GM04504 (cell line): ENCODE results near the gene HS6ST1.
A peak's percentile ranks its signal among the peaks of the same experiment; 100 is the strongest.

Experiments used
- DNase-seq: peaks from one replicate; pipeline ENCODE4 v3.0.0-alpha.2; 2012; ENCODE audit warnings: low read depth

Gene HS6ST1

DNA sequence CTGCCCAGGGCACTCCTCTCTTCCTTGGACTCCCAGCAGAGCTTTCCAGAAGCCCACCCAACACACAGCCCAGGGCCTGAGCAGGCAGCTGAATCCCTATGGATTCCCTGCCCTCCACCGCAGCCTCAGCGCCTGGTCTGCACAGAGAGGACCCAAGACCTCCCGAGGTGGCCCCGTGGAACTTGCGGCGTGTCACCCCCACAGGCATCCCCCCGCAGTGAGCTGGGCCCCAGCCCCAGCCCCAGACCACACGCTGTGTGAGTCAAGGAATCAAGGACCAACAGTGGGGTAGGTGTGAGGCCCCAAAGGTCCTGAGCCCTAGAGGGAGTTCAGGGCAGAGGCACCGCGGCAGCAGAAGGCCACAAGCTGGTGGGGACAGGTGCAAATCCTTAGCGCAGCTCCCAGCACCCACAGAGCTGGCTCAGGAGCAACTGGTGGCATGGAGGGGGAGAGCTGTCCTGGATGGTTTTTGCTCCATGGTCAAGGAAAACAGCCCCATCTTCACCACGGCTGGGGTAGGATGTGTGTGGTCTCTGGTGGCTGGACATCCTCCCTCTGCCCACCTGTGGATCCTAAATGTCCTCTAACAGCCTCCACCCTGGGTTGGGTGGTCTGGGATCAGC lies 8.5 kb downstream of the HS6ST1 start:
- DNase-seq, result no peak

DNA sequence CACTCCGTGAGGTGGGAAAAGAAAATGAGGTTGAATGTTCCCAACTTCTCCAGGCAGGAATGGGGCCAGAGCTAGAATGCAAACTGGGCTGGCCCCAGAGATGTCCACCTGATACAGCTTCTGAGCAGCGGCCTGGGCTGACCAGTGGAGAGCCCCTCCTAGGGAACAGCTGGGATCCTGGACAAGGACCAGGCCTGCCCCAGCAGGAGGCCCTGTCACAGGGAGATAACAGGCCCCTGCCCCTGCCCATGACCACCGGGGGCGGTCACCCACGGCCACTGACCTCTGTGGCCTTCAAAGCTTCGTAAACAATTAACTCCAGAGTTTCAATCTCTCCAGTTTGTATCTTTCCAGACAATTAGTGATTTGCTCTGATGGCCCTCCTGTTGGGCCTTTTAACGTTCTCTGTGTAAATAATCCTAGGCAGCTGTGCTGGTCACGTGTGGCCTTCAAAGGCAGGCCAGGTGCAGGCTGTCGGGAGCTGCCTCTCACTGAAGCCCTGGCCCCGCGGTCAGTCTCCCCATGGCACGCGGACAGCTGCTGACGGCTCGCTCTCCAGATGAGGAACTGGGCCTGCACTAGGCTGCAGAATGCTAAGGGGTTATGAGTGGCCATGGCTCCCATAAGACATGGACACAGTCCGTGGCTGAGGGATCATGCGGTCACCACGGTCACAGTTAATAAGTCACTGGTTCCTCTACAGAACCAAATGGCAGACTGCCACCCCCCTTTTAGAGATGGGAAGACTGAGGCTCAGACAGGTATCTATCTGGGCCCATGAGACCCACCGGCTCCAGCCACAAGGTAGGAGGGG lies 9.2 kb downstream of the HS6ST1 start:
- no peak for DNase-seq

DNA sequence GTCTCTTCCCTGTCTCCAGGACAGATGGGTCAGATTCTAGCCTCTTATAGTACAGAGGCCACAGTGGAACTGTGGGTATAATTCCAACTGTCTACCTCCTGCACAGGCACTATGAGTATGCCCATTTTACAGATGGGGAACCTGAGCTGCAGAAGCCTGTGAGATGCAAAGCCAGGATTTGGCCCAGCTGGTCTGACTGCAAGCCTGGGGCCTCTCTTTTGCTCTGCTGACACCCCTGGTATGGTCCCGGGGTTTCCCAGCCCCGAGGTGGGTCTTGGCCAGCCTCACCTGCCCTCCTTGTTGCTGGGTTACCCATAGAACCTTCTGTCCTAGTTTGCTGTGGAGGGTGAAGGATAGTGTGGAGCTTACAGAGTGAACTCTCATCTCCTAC lies 9.8 kb downstream of the HS6ST1 start:
- DNase-seq, result no peak

DNA sequence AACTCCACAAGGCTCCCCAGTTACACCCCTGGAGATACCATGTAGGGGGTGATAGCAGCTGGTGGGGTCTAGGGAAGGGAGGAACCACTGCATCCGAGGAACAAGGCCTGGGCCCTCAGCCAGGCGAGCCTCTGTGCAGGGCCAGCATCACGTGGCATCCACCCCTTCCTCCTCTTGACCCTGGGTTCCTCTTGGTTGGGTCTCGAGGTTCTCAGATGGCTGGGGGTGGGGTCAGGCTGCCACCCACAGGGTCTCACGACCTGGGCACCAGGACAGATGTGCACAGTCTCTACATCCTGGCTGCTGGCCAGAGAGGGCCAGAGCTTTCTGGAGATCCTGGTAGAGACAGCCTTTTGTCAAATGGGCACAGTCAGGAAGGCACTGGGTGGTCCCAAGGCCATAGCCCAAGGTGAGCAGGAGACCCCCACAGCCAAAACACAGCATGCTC lies 10.4 kb downstream of the HS6ST1 start:
- no peak for DNase-seq

DNA sequence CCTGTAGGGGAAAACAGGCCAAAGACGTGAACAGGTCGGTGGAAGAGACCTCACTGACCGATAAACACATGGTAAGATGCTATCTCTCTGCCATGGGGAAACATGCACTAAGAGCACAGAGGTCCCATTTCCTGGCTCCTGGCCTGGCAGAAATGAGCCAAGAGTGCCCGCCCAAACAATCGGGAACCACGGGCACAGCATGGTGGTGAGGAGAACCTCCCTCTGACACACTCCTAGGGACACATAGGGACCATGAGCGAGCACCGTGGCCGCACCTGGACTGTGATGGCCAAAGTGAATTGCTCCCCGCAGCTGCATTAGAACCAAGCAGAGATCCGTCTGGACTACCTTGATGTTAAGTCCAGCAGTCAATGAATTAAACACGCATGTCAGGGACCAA lies 11.1 kb downstream of the HS6ST1 start:
- DNase-seq, result no peak

DNA sequence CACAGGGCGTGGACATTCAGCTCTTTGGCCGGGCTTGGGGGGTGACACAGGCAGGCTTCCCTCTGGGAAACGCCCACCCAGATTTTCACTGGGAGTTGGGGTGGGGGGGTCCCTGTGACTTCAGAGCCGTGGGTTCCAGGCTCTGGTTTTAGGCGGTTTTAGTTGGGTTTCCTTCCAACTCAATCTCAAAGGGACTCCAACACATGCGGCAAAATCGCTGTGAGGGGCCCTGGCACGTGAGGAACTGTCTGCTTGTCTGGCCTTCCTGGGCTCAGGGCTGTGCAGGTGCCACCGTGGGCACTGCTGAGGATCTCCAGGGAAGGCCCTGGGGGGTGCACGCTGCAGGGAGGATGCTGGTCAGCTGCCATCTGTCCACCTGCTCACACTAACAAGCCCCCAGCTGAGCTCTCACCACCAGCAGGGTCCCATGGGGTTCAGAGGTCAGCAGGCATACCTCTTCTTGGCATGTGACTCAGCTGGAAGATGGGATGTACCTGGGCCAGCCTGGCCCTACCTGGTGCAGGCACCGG lies 11.7 kb downstream of the HS6ST1 start:
- DNase-seq, result no peak

DNA sequence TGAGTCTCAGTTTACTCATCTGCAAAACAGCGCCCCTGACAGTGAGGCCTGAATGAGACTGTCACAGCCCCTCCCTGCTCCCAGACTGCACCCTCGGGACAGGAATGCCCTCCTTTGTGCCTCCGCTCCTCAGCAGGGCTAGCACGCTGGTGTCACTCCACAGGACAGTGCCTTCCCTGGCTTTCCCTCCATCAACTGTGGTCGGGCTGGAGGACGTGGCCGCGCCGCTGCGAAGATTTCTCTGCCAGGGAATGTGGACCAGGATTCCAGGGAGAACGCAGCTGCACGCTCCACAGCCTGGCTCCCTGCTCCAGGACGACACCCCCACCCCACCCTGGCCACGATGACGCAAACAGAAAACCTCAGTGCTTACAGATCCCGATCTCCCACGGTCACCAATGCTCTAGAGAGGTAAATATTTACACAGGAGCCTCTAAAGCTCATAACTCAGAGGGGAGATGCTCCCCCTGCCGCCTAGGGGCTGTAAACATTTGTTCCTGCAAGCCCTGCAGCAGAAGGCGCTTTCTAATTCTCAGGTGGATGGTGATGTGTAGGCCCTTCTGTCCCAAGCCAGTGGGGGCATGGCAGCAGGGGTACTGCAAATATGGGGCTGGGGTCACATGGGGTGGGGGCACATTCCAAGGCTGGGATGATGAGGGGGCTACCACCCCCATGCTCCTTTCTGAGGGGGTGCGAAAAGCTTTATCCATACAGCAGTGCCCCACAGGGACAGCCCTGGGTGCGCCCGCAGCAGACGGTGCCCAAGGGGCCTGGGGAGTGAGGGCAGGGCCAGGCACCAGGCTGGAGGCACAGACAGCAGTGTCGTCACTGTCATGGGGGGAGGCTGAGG lies 12.4 kb downstream of the HS6ST1 start:
- DNase-seq, result peak; percentile 91

DNA sequence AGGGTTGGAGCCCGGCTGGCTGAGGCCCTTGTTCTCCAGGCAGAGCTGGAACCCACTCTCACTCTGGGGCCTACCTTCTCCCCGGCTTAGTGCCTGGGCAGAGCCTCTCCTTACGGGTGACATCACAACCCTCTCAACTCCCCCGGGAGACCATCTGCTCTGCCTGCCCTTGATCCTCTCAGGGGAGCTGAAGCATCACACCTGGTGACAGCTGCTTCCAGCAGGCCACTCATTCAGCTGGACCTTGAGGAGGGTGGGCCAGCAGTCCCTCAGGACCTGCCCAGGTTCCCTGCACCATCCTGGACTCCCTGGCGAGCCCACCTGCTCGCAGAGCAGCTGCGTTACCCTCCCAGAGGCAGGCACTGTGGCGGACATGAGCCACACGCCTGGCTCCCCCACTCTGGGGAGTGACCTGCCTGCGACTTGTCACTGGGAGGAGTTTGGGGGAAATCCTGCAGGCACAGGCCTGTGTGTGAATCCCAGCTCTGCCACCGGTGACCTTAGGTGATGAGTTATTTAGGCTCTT lies 13.1 kb downstream of the HS6ST1 start:
- no peak for DNase-seq

DNA sequence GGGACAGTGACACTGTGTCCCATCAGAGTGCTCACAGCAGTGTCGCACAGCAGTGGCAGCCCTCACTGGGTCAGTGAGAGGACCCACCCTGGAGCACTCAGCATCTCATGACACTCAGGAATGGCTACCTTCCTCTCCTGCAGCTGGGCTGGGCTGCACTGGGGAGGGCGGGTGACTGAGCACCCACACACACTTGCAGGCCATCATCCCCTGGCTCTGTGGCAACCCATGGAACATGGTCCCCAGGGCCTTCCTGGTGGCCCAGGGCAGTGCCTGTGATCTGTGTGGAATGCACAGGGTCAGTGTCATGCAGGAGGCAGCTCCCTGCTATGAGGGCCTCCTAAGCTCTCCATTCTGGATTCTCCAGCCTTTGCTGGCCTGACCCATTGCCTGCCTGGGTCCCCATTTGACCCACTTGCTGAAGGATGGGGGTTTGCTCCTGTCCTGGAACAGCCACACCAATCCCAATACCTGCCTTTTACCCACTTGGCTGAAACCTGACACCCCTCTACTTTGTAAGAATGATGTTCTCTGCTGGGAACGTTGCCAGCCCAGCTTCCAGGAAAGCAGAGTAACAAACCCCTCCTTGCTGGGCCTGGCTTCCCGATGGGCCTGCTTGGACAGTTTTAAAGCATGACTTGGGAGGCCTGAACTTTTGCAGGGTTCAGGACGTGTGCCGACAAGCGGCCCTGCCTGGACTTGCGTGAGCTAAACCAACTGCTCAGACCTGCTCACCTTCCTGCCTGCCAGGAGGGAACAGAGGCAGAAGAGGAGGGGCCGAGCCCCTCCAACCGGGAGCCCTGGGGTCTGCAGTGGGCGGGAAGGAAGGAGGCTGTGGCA lies 13.7 kb downstream of the HS6ST1 start:
- DNase-seq, result peak; percentile 93

DNA sequence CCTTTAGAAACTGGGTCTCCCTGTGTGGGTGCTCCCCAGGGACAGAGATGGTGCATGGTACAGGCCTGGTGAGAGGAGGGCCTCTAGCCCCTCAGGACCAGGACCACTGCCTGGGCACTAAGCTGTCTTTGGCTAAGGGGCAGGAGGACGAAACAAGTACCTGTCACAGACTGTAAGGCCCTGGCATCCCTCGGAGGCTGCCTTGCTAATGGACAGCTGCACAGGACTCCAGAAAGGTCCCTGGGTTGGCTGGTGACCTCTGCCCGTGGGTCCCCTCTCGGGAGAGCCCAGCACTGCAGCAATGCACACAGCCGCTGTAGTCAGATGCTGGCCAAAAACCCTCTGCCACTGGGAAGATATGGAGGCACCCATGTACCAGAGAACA lies 14.3 kb downstream of the HS6ST1 start:
- DNase-seq, result no peak

DNA sequence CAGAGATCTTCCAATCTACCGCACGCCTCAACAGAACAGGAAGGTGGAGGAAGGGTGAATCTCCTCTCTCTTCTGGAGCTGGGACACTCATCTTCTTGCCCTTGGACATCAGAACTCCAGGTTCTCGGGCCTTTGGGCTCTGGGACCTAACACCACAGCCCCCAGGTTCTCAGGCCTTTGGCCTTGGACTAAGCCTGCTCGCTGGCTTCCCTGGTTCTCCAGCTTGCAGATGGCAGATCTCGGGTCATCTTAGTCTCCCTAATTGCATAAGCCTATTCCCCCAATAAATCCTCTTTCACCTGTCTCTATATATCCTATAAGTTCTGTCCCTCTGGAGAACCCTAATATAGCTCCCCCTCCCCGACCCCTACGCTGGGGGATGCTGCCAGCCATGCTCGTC lies 14.8 kb downstream of the HS6ST1 start:
- DNase-seq, result no peak

DNA sequence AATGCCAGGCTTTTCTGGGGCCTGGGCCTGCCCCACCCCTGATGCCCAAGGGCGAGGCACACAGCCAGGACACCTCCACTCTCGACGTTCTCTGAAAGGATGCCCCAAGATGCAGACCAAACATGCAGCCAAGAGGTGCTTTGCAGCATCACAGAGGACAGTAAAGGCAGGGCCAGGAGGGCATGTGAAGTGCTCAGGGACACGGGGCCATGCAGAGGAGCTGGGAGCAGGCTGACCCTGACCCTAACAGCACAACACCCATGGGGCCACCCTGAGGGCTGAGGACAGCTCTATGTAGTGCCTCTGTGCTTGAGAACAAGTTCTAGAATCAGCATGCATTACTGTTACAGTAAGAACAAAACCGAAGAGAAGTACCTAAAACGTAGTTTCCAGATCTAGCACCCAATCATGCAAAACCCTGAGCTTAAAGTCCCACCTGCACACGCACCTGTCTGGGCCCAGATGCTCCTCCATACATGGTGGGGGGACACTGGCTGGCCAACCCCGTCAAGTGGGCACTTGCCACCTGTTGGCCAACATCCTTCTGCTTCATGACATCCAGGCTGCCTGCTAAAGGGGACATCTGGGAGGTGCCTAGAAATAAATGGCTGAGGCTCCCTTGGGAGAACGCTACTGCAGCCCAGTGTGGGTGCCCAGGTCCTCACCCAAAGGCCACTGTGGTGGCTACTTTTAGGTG lies 15.4 kb downstream of the HS6ST1 start:
- DNase-seq, result no peak

DNA sequence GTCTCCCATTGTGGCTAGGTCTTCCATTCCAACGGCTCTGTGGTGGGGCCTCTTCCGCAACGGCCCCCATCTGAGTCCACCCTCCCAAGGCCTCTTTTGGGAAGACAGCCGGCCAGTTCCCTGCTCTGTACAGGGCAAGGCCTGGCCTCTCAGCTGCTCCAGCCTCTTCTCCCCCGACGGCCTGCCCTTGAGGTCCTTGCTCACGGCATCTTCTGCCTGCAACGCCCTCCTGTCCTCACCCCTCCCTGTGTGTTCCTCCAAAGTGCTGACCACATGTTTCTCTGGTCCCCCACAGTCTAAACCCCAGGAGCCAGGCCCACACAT lies 16.0 kb downstream of the HS6ST1 start:
- DNase-seq, result no peak

DNA sequence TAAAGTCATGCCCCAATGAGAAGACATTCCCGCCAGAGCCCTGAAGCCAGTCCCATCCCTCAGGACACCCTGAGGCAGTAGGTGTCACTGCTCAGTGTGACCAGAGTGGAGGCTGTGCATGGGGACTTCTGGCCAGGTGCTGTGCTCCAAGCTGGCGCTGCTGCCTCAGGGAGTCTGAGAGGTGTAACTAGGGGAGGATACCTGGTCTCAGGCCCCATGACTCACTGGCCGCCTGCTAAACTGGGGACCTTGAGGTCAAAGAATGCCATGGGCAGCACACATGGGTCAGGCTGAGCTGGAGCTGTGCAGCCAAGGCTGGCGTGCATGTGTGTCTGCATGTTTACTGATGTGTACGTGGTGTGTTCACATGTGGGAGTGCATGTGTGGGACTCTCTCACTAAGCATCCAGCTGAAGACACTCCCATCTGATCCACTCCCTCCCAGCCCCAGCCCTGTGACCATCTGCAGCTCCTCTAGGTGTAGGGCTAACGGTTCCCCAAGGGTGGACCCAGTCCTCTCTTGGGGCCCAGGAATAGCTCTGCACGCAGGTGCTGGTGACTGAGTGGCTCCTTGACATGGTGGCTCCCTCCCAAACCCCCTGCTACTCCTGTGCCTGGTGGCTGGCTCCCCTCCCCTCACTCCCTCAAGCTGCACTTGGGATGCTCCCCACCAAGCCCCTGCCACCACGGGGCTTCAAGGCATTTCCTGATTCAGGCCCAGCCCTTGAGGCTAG lies 16.5 kb downstream of the HS6ST1 start:
- DNase-seq, result no peak

DNA sequence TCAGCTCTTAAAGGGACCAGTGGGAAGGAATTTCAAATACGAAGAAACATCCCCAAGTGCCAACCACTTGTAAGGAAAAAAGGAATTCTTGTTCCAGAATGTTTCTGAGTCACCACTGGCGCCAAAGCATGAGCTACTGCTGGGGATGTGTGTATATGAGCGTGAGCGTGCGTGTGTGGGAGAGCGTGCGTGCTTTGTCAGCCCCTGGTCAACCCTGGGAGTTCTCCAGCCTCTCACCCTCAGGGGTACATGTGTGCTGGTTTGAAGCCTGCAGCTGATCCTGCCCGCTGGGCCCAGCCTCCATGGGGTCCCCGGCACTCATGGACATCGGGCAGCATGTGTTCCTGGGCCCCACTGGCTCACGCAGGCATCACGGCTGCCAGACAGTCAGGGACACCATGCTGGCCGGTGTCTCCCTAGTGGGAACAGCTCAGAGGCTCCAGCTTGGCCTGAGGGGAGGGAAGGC lies 17.1 kb downstream of the HS6ST1 start:
- DNase-seq, result peak; percentile 92

DNA sequence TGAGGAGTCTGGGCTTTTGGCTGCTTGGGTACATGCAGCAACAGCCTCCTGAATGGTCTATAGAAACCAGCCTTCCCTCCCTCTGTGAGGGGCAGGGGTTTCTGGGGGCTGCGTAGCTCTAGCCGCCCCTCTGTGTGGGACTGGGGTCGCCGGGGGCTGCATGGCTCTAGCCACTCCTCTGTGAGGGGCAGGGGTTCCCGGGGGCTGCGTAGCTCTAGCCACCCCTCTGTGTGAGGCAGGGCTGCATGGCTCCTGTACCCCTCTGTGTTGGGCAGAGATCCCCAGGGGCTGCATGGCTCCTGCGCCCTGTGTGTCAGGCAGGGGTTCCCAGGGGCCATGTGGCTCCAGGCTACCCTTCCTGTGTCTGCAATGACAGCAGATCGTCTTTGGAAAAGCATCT lies 17.6 kb downstream of the HS6ST1 start:
- DNase-seq, result no peak

DNA sequence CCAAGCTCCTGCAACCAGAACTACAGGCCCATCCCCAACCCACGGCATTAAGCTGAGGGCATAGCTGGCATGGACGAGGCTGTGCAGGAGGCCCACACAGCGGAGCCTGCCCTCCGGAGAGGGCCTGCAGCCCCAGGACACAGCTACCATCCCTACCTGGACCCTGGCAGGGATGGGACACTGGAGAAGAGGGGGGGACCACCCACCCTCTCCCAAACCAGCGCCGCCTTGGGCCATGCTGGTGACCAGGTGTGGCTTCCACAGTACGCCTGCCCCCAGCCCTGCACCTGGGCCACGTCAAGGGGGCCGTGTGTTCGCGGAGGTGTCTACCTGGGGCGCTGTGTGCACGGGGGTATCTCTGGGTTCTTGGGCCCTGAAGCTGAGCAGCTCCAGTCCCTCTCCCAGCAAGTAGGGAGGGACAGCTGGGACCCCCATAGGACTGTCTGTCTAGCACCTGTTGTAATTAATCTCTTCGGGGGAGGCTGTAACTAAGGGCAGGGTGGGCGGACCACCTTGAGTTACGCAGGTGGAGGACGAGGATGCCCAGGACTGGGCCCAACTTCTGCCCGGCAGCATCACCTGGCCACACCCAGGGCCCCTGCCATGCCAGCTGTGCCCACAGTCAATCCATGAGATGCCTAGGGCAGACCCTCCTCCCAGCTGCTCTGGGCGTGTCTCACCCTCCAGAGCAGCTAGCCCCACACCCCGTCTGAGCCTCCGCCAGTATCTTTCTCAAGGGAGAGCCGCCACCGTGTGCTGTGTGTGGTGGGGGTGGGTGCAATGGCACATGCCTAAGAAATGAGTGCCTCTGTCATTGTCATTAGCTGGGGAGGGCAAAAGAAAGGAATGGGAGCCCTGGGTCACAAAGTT lies 18.3 kb downstream of the HS6ST1 start:
- no peak for DNase-seq

DNA sequence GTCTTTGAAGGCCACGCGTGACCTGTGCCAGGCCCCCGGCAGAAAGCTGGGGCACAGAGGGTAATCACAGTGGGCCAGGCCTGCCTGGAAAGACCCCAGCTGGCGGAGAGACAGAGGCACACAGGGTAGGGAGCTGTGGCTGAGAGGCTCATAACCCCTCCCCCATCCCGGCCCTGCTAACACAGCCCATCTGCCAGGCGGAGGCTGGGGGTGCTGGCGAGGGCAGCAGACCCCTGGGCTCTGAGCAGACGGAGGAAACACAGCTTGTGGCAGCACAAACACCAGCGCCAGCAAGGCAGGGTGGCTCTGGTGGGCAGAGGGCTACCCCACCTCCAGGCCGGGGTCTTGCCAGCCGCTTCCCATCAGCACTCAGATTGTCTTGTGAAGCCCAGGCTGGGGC lies 19.0 kb downstream of the HS6ST1 start:
- no peak for DNase-seq

DNA sequence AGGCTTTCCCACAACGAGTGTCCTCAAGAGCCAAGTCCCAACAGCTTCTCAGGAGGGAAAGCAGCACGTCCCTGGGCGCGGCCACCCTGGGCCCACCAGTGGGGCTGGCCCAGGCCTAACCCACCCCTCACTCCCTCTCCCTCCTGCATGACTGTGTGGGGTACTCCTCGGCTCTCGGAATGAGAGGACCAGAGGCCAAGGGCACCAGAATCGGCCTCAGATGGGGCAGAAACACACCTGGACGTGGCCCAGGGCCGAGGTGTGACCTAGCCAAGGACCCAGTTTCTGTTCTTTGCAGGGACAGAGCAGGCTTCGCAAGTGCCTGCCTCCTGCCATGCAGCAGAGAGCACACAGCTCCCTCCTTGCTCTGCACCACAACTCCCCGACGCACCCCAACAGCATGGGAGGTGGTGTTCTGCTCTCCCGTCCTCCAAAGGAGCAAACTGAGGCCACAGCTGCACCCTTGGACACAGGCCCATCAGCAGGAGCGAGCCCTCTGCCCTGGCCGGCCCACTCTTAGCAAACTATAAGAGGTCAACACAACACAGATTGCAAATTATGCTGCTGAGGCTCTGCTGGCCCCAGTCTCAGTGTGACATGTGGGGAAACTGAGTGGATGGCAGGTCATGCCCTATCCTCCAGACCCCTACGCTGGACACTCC lies 19.7 kb downstream of the HS6ST1 start:
- no peak for DNase-seq
